Adipose tissue (tissue), 3 donors: ENCODE measurements around the gene RTN3. TPM values are rescaled to one million over a fixed set of nuclear protein-coding genes. Genes with fewer than 3 reads are reported as not detected.

Source experiments
- H3K27ac ChIP-seq: one replicate; pipeline ENCODE4 v1.5.1; 2013; ENCODE audit warnings: low read depth, low read length
- WGBS, 3 donors: extraction: QIAGEN DNeasy Blood & Tissue Kit; methylation state at CpG; one replicate each; pipeline ENCODE4 v1.1.7; 2013; 5-methylcytosine and 5-hydroxymethylcytosine counted together
- polyA plus RNA-seq, 3 donors: library from polyadenylated mRNA; stranded (reverse); fragments of 200-250 nt; gene quantifications; one replicate each; pipeline ENCODE4 v1.2.3, GENCODE V29; 2013
- donor health status: healthy with polysubstance abuse.
- donor health status: Bipolar disorder and iron deficiency.
- donor health status: healthy.

The RTN3 gene
- polyA plus RNA-seq, 3 donors, result 74.9 to 196 (median 91.9) TPM

- no peak overlapping the region for H3K27ac ChIP-seq
- WGBS, 3 donors, result 83 to 97% (median 97%) methylated on average over 6 of the region's 6 CpGs
Observed at GRCh38 chr11:63791495-63792167, 110.3 kb downstream of the RTN3 start.

DNA sequence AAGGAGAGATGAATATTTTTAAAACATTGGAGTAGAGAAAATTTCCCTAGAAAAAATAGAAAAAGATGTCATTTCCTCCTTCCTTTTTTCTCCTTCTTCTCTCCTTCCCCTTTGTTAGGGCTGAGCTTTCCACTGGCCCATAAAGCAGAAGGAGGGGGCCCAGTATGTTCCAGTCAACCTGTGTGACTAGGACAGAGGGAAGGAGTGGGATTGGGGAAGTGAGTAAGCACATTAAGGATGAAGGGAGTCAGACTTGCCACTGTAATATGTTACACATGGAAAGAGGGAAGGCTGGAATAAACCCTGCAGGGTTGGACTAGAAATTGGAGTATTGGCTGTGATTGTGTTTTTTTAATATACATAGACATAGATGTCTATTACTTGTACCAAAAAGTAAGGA is 111.9 kb downstream of the RTN3 start:
- H3K27ac ChIP-seq, result no peak overlapping the region

GRCh38 chr11:63795066-63795465 is 113.8 kb downstream of the RTN3 start:
- 70 to 83% (median 78%) methylated on average over 11 of the region's 11 CpGs for WGBS, 3 donors
- no peak overlapping the region for H3K27ac ChIP-seq

DNA sequence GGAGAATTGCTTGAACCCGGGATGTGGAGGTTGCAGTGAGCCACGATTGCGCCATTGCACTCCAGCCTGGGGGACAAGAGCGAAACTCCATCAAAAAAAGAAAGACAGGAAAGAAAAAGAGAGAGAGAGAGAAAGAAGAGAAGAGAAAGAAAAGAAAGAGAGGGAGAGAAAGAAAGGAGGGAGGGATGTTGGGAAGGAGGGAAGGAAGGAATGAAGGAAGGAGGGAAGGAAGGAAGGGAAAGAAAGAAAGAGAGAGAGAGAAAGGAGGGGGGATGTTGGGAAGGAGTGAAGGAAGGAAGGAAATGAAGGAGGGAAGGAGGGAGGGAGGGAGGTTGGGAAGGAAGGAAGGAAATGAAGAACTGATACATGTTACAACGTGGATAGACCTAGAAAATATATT is 119.6 kb downstream of the RTN3 start:
- 78 to 84% (median 84%) methylated on average over 5 of the region's 5 CpGs for WGBS, 3 donors
- H3K27ac ChIP-seq, result no peak overlapping the region

GRCh38 chr11:63802637-63803414 is 121.5 kb downstream of the RTN3 start:
- WGBS, 3 donors, result 85 to 86% (median 85%) methylated on average over 10 of the region's 10 CpGs
- no peak overlapping the region for H3K27ac ChIP-seq

- no peak overlapping the region for H3K27ac ChIP-seq
- WGBS, 3 donors, result 52 to 81% (median 75%) methylated on average over 6 of the region's 6 CpGs
Observed at GRCh38 chr11:63804259-63804658, 123.0 kb downstream of the RTN3 start.

- H3K27ac ChIP-seq, result no peak overlapping the region
- WGBS, 3 donors, result 51 to 71% (median 69%) methylated on average over 9 of the region's 9 CpGs
Observed at GRCh38 chr11:63805844-63806415, 124.6 kb downstream of the RTN3 start.

Other genes with a start within 250 kb of the RTN3 start
- 10 to 100 TPM in 2 of 3 donors, 1 to 10 TPM in 1; 5.0 to 27.7 (median 11.1) TPM for gene PLAAT5, start 190.3 kb upstream of the RTN3 start, polyA plus RNA-seq
- 100 to 1,000 TPM in 1 of 3 donors, 10 to 100 TPM in 2; 24.6 to 205 (median 72.4) TPM for gene LGALS12, start 175.4 kb upstream of the RTN3 start, polyA plus RNA-seq
- 10 to 100 TPM in 2 of 3 donors, 1 to 10 TPM in 1; 7.7 to 53.9 (median 20.1) TPM for gene PLAAT4, start 144.7 kb upstream of the RTN3 start, polyA plus RNA-seq
- 1 to 10 TPM in 1 of 3 donors, under 1 TPM in 1, not detected in 1; 0.13 to 1.5 TPM for gene PLAAT2, start 118.1 kb upstream of the RTN3 start, polyA plus RNA-seq
- gene PLAAT3, start 67.1 kb upstream of the RTN3 start, polyA plus RNA-seq, result 100 to 1,000 TPM in 2 of 3 donors, 10 to 100 TPM in 1; 57.4 to 771 (median 200) TPM
- gene ATL3, start 10.1 kb upstream of the RTN3 start, polyA plus RNA-seq, result 10 to 100 TPM in 2 of 3 donors, 1 to 10 TPM in 1; 7.7 to 21.3 (median 16.6) TPM
- gene ZFTA, start 87.3 kb downstream of the RTN3 start, polyA plus RNA-seq, result 10 to 100 TPM in 2 of 3 donors, 1 to 10 TPM in 1; 3.9 to 13.8 (median 12.7) TPM
- gene SPINDOC, start 132.0 kb downstream of the RTN3 start, polyA plus RNA-seq, result 10 to 100 TPM in 1 of 3 donors, 1 to 10 TPM in 2; 2.5 to 10.7 (median 9.7) TPM
- gene MARK2, start 157.6 kb downstream of the RTN3 start, polyA plus RNA-seq, result 10 to 100 TPM; 13.4 to 15.0 (median 14.2) TPM
- gene RCOR2, start 235.7 kb downstream of the RTN3 start, polyA plus RNA-seq, result under 1 TPM; 0.27 to 0.59 (median 0.56) TPM